ENCODE data around the gene IER5L. TPM values are rescaled to one million over a fixed set of nuclear protein-coding genes. Genes with fewer than 3 reads are reported as not detected.
"Not testable (repeated sequence)": the region's sequence is repeated elsewhere in the genome, so short reads cannot be mapped to it uniquely, and the experiment has no call there.

The IER5L gene
- total and polyA plus RNA-seq, 9 donors, result 2.5 to 74.3 (median 41.5) TPM

DNA sequence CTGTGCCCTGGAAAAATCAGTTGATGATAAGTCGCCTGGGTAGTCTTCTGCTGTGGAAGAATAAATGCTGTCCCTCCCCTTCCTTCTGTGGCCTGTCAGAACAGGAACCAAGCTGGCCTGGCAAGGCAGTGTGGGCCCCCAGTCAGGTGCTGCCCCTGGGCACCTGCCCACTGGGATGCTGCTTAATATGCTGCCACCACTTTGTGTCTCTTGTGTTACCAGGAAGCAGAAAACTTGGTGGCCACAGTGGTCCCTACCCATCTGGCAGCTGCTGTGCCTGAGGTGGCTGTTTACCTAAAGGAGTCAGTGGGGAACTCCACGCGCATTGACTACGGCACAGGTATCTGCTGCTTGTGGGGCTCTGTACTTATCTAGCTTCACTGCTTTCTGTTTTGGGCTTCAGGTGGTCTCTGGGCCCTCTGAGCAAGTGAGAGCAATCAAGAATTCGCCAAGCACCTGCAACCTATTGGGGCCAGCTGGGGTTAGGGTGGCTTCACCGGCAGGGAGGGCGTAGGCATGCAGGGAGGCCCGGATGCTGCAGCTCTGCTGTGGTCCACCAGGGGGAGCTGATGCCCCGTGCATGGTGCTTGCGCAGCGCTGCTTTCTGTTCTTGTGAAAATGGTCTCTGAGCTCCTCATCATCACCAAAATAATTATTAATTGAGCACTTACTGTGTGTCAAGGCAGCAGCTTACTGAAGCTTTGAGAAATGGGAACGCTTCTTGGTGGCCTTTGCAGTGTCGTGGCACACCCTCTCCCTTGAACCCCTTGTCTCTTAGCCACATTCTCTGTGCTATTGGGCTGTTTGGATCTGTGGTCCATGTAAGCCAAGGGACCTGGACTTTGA lies 46.5 kb downstream of the IER5L start:
- WGBS, 3 donors, result 44 to 47% (median 45%) methylated on average over 13 of the region's 13 CpGs
- intact Hi-C loops (cut with DNase I), result loop anchor here in 3 of 4 donors (5.0 to 10.0 kb wide), 3 partner anchors 643 to 656 kb away; no protein-coding TSS in a partner anchor
- peak; percentile 68 to 85 (median 81) for DNase-seq
- no peaks in the 10 kb centered on the region for H3K36me3 ChIP-seq
- no peaks in the 10 kb centered on the region for H3K4me1 ChIP-seq (ENCODE audit: insufficient read depth)
- H3K9me3 ChIP-seq, result no peaks in the 10 kb centered on the region
- H3K27ac ChIP-seq, result no peak overlapping the region
- H3K4me3 ChIP-seq, result no peak overlapping the region
- no peaks in the 10 kb centered on the region for H3K27me3 ChIP-seq
- TF ChIP-seq CTCF (IDR thresholded peaks at IDR 0.05) (peak; percentile 81 to 96 (median 96)), EP300 (IDR thresholded peaks at IDR 0.05) (no peak), POLR2A (IDR thresholded peaks at IDR 0.05) (no peak)

DNA sequence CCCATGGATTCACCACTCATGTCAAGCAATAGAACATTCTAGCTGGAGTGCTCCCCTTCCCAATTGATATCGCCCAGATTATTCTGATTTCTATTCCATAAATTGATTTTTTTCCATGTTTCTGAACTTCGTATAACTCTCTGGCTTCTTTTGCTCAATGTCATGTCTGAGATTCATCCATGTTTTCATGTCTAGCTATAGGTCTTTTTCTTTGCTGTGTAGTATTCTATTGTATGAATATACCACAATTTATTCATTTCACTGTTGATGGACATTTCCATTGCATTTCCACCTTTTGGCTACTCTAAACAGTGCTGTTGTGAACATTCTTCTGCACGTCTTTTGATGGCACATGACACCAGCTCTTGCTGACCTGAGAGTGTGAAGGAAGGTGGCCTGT lies 47.3 kb downstream of the IER5L start:
- Histone ChIP-seq H3K27ac (no peak overlapping the region), H3K4me3 (no peak overlapping the region), H3K27me3 (no peaks in the 10 kb centered on the region), H3K36me3 (no peaks in the 10 kb centered on the region), H3K4me1 (ENCODE audit: insufficient read depth) (no peaks in the 10 kb centered on the region), H3K9me3 (no peaks in the 10 kb centered on the region)
- WGBS, 3 donors, result 65 to 74% (median 65%) methylated on average over 3 of the region's 3 CpGs
- DNase-seq, result no peak
- intact Hi-C loops (cut with DNase I), result loop anchor here in 3 of 4 donors (5.0 to 10.0 kb wide), 3 partner anchors 644 to 657 kb away; no protein-coding TSS in a partner anchor
- TF ChIP-seq EP300 (IDR thresholded peaks at IDR 0.05), result no peak
- TF ChIP-seq CTCF (IDR thresholded peaks at IDR 0.05), result no peak
- no peak for TF ChIP-seq POLR2A (IDR thresholded peaks at IDR 0.05)

GRCh38 chr9:129130271-129130670 lies 47.8 kb downstream of the IER5L start:
- not testable (repeated sequence) for H3K36me3 ChIP-seq; DNase-seq; H3K9me3 ChIP-seq; H3K4me1 ChIP-seq (ENCODE audit: insufficient read depth); H3K27me3 ChIP-seq; H3K4me3 ChIP-seq; H3K27ac ChIP-seq
- intact Hi-C loops (cut with DNase I), result loop anchor here in 3 of 4 donors (5.0 to 10.0 kb wide), 3 partner anchors 645 to 657 kb away; no protein-coding TSS in a partner anchor
- WGBS, 3 donors, result 78 to 81% (median 80%) methylated on average over 7 of the region's 7 CpGs

GRCh38 chr9:129128689-129129088 lies 49.4 kb downstream of the IER5L start:
- intact Hi-C loops (cut with DNase I), result loop anchor here in 1 of 4 donors (10.0 kb wide), 1 partner anchor 656 kb away; no protein-coding TSS in a partner anchor
- no peaks in the 10 kb centered on the region for H3K9me3 ChIP-seq
- DNase-seq, result no peak
- H3K27me3 ChIP-seq, result no peaks in the 10 kb centered on the region
- no peak overlapping the region for H3K4me3 ChIP-seq
- TF ChIP-seq CTCF (IDR thresholded peaks at IDR 0.05), result no peak
- no peak for TF ChIP-seq POLR2A (IDR thresholded peaks at IDR 0.05)
- TF ChIP-seq EP300 (IDR thresholded peaks at IDR 0.05), result no peak
- no peaks in the 10 kb centered on the region for H3K4me1 ChIP-seq (ENCODE audit: insufficient read depth)
- no peaks in the 10 kb centered on the region for H3K36me3 ChIP-seq
- H3K27ac ChIP-seq, result no peak overlapping the region
- 80 to 92% (median 90%) methylated on average over 5 of the region's 5 CpGs for WGBS, 3 donors

Measured in ovary (tissue), 9 donors.